CD8-positive, alpha-beta memory T cell (primary cell): ENCODE results near the gene TIGD3. TPM values are rescaled to one million over a fixed set of nuclear protein-coding genes. Genes with fewer than 3 reads are reported as not detected.

Source experiments
- CTCF ChIA-PET: fragments of 350-600 bp; sonication (Branson Sonifier 250); formaldehyde crosslinking; loops from one replicate; lab custom pipeline; 2021; ENCODE audit warnings: antibody characterized with exemption; lab: Charles Lee
- POLR2A ChIA-PET: fragments of 350-600 bp; sonication (Branson Sonifier 250); formaldehyde crosslinking; loops from one replicate; lab custom pipeline; 2021; ENCODE audit warnings: antibody characterized with exemption; lab: Charles Lee
- DNase-seq, 5 donors: peaks; one replicate each; pipeline versions ENCODE4 v3.0.0 to v3.0.0-alpha.2; 2020 to 2022; ENCODE audit warnings: mixed read lengths in 1 of 5
- H3K27ac ChIP-seq: one replicate; pipeline ENCODE4 v1.7.0; 2013; ENCODE audit warnings: low read depth, mild to moderate bottlenecking, low read length, moderate library complexity
- H3K27me3 ChIP-seq: 2 replicates; pipeline ENCODE4 v1.7.0; 2013; ENCODE audit warnings: low read length, mild to moderate bottlenecking; ENCODE audit not compliant: insufficient read depth, poor library complexity, severe bottlenecking
- H3K36me3 ChIP-seq: 2 replicates; pipeline ENCODE4 v1.7.0; 2013; ENCODE audit warnings: mild to moderate bottlenecking, low read length, moderate library complexity; ENCODE audit not compliant: insufficient read depth
- H3K4me1 ChIP-seq: 2 replicates; pipeline ENCODE4 v1.7.0; 2013; ENCODE audit warnings: mild to moderate bottlenecking, low read length, moderate library complexity; ENCODE audit not compliant: insufficient read depth
- H3K4me3 ChIP-seq: 2 replicates; pipeline ENCODE4 v1.7.0; 2013; ENCODE audit warnings: mild to moderate bottlenecking, low read length
- H3K9me3 ChIP-seq: 2 replicates; pipeline ENCODE4 v1.7.0; 2013; ENCODE audit warnings: mild to moderate bottlenecking, low read length
- H3K27ac Mint-ChIP-seq, 8 donors: one replicate each; pipeline ENCODE4 v1.8.0; 2020 to 2021; ENCODE audit warnings: mixed read lengths in 8 of 8, mild to moderate bottlenecking in 6 of 8, inconsistent platforms in 3 of 8, moderate library complexity in 3 of 8
- H3K27me3 Mint-ChIP-seq, 2 donors: one replicate each; pipeline ENCODE4 v1.8.0; 2020 to 2021; ENCODE audit warnings: mixed read lengths in 2 of 2, mild to moderate bottlenecking in 1 of 2, moderate library complexity in 1 of 2
- H3K36me3 Mint-ChIP-seq, 3 donors: one replicate each; pipeline ENCODE4 v1.8.0; 2020 to 2021; ENCODE audit warnings: mixed read lengths in 3 of 3, inconsistent platforms in 1 of 3, mild to moderate bottlenecking in 1 of 3
- H3K4me1 Mint-ChIP-seq, 3 donors: one replicate each; pipeline ENCODE4 v1.8.0; 2020 to 2021; ENCODE audit warnings: mixed read lengths in 3 of 3, inconsistent platforms in 1 of 3, mild to moderate bottlenecking in 1 of 3
- H3K4me3 Mint-ChIP-seq, 7 donors: one replicate each; pipeline ENCODE4 v1.8.0; 2020 to 2021; ENCODE audit warnings: mixed read lengths in 7 of 7, mild to moderate bottlenecking in 6 of 7, moderate library complexity in 4 of 7, inconsistent platforms in 2 of 7
- H3K9me3 Mint-ChIP-seq, 5 donors: one replicate each; pipeline ENCODE4 v1.8.0; 2020 to 2022; ENCODE audit warnings: mixed read lengths in 5 of 5, mild to moderate bottlenecking in 3 of 5, moderate library complexity in 2 of 5, inconsistent platforms in 1 of 5
- polyA plus RNA-seq: library from polyadenylated mRNA; unstranded; fragments of 300-500 nt; fragmentation: Illumina TruSeq; gene quantifications from one replicate; pipeline ENCODE4 v1.2.3, GENCODE V29; 2021
- total RNA-seq, 2 experiments: library from RNA; stranded (reverse); gene quantifications; one replicate each; pipeline ENCODE4 v1.2.3, GENCODE V29; 2021

TIGD3 gene
- total and polyA plus RNA-seq, 3 experiments from 2014 or later: 0.59 to 1.2 (median 0.91) TPM

DNA sequence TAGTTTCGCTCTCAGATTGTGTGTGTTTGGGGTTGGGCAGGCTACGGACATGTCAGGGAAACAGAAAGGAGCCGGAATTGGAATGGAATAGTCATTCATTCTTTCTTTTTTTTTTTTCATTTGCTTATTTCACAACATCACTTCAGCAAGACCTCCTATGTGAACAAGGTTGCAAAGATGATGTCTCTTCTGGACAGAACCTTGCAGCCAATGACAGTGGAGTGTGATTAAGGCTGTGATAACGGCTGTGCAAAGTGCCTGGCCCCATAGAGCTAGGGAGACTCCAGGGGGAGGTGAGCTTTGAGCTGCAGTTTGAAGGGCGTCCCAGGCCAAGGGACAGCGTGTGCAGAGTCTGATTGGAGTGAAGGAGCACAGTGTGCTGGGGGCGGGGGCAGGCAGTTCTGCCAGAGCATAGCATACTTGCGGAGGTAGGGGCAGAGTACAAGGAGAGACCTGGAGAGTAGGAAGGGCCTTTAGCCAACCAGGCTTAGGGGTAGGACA lies 3.4 kb downstream of the TIGD3 start:
- POLR2A ChIA-PET: no interaction called here
- Mint-ChIP-seq H3K27me3 (peaks cover 0 to 2% of the 10 kb centered on the region in 2 donors), H3K27ac (no peak overlapping the region), H3K36me3 (peaks cover 0 to 2% (median 0%) of the 10 kb centered on the region in 3 donors), H3K9me3 (no peaks in the 10 kb centered on the region), H3K4me3 (peak overlapping the region in 3 of 7 donors; percentile 13 to 61 (median 18)), H3K4me1 (peaks cover 0 to 18% (median 11%) of the 10 kb centered on the region in 3 donors)
- CTCF ChIA-PET: interaction anchor here (1.3 kb wide), 1 partner anchor 59 kb away, joined by 3 read pairs; no protein-coding TSS in a partner anchor
- H3K27me3 ChIP-seq: no peaks in the 10 kb centered on the region
- DNase-seq: no peak
- H3K36me3 ChIP-seq: no peaks in the 10 kb centered on the region
- H3K27ac ChIP-seq: no peak overlapping the region
- H3K4me3 ChIP-seq: no peak overlapping the region
- peaks cover 14% of the 10 kb centered on the region for H3K4me1 ChIP-seq
- no peaks in the 10 kb centered on the region for H3K9me3 ChIP-seq

DNA sequence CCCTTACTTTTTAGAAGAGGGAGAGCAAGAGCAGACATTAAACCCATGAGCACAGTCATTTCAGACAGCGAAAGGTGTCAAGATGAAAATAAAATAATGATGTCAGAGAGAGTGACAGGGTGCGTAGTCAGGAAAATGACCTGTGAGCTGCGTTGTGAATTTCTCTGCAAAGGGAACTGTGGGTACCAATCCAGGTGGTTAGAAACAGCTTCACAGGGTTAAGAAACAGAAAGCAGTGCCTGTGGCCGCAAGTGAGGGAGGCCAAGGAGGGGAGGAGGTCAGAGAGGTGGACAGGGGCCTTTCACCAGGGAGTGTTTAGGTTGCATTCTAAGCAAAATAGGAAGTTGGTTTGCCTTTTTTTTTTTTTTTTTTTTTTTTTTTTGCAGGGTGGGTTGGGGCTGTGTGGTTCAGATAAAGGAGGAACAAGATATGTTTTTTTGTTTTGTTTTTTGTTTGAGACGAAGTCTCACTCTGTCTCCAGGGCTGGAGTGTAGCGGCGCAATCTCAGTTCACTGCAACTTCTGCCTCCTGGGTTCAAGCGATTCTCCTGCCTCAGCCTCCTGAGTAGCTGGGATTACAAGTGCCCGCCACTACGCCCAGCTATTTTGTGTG lies 7.9 kb downstream of the TIGD3 start:
- H3K9me3 Mint-ChIP-seq: no peaks in the 10 kb centered on the region
- peaks cover 0 to 7% (median 0%) of the 10 kb centered on the region in 3 donors for H3K4me1 Mint-ChIP-seq
- H3K4me1 ChIP-seq: no peaks in the 10 kb centered on the region
- H3K27me3 ChIP-seq: no peaks in the 10 kb centered on the region
- CTCF ChIA-PET: no interaction called here
- H3K36me3 Mint-ChIP-seq: no peaks in the 10 kb centered on the region
- POLR2A ChIA-PET: no interaction called here
- H3K27ac ChIP-seq: peak overlapping the region; percentile 1
- no peak overlapping the region for H3K27ac Mint-ChIP-seq
- H3K4me3 ChIP-seq: no peak overlapping the region
- H3K9me3 ChIP-seq: no peaks in the 10 kb centered on the region
- no peak for DNase-seq
- no peaks in the 10 kb centered on the region for H3K27me3 Mint-ChIP-seq
- no peak overlapping the region for H3K4me3 Mint-ChIP-seq
- no peaks in the 10 kb centered on the region for H3K36me3 ChIP-seq

DNA sequence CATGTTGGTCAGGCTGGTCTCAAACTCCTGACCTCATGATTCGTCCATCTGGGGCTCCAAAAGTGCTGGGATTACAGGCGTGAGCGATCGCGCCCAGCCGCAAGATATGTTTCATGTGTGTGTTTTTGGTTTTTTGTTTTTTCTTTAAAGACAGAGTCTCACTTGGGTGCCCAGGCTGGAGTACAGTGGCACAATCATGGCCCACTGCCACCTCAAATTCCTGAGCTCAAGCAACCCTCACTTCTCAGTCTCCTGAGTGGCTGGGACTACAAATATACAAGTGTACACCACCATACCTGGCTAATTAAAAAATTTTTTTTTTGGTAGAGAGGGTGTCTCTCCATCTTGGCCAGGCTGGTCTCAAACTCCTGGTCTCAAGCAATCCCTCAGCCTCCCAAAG lies 8.4 kb downstream of the TIGD3 start:
- POLR2A ChIA-PET: no interaction called here
- no peak overlapping the region for H3K27ac Mint-ChIP-seq

DNA sequence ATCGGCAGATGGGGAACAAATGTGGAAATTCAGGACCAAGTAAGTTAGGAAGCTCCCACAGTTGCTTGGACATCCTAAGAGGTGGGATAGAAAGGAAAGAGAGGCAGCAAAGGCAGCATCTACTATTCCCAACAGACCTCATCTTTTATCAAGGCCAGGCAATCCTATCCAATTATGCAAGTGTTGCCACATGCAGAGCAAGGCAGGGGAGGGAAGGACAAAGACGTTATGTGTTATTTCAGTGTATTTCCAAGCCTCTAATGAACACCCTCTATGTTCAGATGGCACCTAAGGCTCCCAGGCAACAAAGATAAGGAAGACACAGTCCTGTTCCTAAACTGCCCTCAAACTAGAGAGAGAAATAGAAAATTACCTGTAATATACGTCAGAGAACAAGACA lies 9.2 kb downstream of the TIGD3 start:
- no peaks in the 10 kb centered on the region for H3K27me3 ChIP-seq
- Mint-ChIP-seq H3K36me3 (no peaks in the 10 kb centered on the region), H3K27ac (no peak overlapping the region), H3K9me3 (no peaks in the 10 kb centered on the region), H3K27me3 (no peaks in the 10 kb centered on the region), H3K4me1 (peaks cover 0 to 7% (median 0%) of the 10 kb centered on the region in 3 donors), H3K4me3 (no peak overlapping the region)
- H3K4me3 ChIP-seq: no peak overlapping the region
- H3K4me1 ChIP-seq: no peaks in the 10 kb centered on the region
- ChIA-PET POLR2A (no interaction called here), CTCF (interaction anchor here (0.8 to 1.2 kb wide), 2 partner anchors 17 to 147 kb away, joined by 3 read pairs; no protein-coding TSS in a partner anchor)
- DNase-seq: no peak
- H3K9me3 ChIP-seq: no peaks in the 10 kb centered on the region
- H3K36me3 ChIP-seq: no peaks in the 10 kb centered on the region
- no peak overlapping the region for H3K27ac ChIP-seq

More for the DNA sequence above, 8.4 kb downstream of the TIGD3 start:
- Mint-ChIP-seq H3K9me3 (no peaks in the 10 kb centered on the region), H3K4me3 (no peak overlapping the region), H3K36me3 (no peaks in the 10 kb centered on the region), H3K4me1 (peaks cover 0 to 7% (median 0%) of the 10 kb centered on the region in 3 donors), H3K27me3 (no peaks in the 10 kb centered on the region)
- Histone ChIP-seq H3K9me3 (no peaks in the 10 kb centered on the region), H3K4me3 (no peak overlapping the region), H3K27ac (peak overlapping the region; percentile 1), H3K27me3 (no peaks in the 10 kb centered on the region), H3K4me1 (no peaks in the 10 kb centered on the region), H3K36me3 (no peaks in the 10 kb centered on the region)
- CTCF ChIA-PET: interaction anchor here (1.2 kb wide), 1 partner anchor 16 kb away, joined by 3 read pairs; no protein-coding TSS in a partner anchor
- DNase-seq: no peak

DNA sequence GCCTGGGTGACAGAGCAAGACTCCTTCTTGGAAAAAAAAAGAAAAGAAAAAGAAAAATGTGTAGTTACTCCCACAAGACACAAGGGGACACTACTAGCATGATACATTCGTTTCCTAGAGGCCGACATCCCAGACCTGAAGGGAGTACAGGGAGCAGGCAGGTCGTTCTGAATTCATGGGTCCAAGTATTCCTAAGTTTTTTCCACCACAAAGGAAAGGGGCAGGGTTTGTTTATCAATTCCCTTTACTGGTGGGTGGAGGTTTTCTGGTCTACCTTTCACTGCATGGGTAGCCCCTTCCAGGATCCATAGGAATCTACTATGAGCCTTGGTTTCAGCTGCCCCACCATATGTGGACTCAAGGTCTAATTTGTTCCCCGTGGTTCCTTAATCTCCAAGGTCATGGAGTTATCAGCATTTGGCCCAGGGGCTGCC lies 11.8 kb downstream of the TIGD3 start:
- no peak overlapping the region for H3K27ac Mint-ChIP-seq
- H3K9me3 Mint-ChIP-seq: no peaks in the 10 kb centered on the region
- peaks cover 0 to 7% (median 0%) of the 10 kb centered on the region in 3 donors for H3K4me1 Mint-ChIP-seq
- peak in 4 of 5 donors; percentile 22 to 61 (median 60) for DNase-seq
- H3K36me3 Mint-ChIP-seq: no peaks in the 10 kb centered on the region
- Histone ChIP-seq H3K27ac (no peak overlapping the region), H3K4me1 (no peaks in the 10 kb centered on the region), H3K27me3 (no peaks in the 10 kb centered on the region), H3K36me3 (no peaks in the 10 kb centered on the region), H3K9me3 (no peaks in the 10 kb centered on the region), H3K4me3 (no peak overlapping the region)
- no peaks in the 10 kb centered on the region for H3K27me3 Mint-ChIP-seq
- CTCF ChIA-PET: interaction anchor here (0.8 to 4.1 kb wide), 8 partner anchors 13 to 226 kb away, joined by 3 to 13 read pairs (median 3); no protein-coding TSS in a partner anchor
- POLR2A ChIA-PET: no interaction called here
- no peak overlapping the region for H3K4me3 Mint-ChIP-seq

DNA sequence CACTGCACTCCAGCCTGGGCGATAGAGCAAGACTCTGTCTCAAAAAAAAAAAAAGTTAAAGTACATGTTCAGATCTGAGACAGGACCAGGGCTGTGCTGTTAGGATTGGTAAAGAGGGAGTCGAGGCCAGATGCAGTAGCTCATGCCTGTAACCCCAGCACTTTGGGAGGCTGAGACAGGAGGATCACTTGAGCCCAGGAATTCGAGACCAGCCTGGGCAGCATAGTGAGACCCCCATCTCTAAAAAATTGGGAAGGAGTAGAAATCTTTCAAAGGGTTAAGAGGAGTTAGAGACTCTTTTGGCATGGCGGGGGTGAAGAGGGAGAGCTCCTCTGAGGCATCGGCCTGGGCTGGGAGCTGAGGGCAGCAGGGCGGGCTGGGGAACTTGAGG lies 16.1 kb downstream of the TIGD3 start:
- H3K27ac ChIP-seq: peak overlapping the region; percentile 24
- Mint-ChIP-seq H3K4me1 (peaks cover 0 to 3% (median 0%) of the 10 kb centered on the region in 3 donors), H3K4me3 (no peak overlapping the region), H3K36me3 (no peaks in the 10 kb centered on the region), H3K9me3 (no peaks in the 10 kb centered on the region), H3K27ac (peak overlapping the region in 1 of 8 donors; percentile 42), H3K27me3 (no peaks in the 10 kb centered on the region)
- H3K36me3 ChIP-seq: no peaks in the 10 kb centered on the region
- H3K4me1 ChIP-seq: no peaks in the 10 kb centered on the region
- POLR2A ChIA-PET: no interaction called here
- H3K9me3 ChIP-seq: no peaks in the 10 kb centered on the region
- H3K27me3 ChIP-seq: no peaks in the 10 kb centered on the region
- no peak for DNase-seq
- CTCF ChIA-PET: interaction anchor here (1.7 to 3.8 kb wide), 2 partner anchors 11 to 139 kb away, joined by 4 to 18 read pairs; no protein-coding TSS in a partner anchor
- no peak overlapping the region for H3K4me3 ChIP-seq

DNA sequence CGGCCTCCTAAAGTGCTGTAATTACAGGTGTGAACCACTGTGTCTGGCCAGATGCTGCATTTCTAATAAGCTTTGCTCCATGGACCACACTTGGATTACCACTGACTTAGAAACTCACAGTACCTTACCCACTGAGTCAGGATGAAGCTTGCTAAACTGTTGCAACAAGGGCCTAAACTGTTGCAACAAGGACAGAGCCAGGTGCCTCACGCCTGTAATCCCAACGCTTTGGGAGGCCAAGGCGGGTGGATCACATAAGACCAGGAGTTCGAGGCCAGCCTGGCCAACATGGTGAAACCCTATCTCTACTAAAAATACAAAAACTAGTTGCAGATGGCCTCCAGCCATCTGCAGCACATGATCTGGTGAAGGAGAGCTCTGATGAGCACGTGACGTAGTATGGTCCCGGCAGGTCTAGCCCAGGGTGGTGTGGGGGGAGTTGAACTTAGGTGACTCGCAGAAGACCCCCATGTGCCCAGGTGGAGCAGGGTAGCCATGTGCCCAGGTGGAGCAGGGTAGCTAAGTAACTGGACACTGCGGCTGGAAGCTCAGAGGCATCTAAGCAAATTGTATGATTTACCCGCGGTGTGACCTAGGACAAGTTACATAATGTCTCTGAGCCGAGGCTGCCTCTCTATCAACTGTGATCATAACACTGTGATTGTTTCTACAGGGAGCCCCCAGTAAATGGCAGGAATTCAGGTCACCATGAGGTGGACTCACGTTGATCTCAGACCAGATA lies 19.5 kb downstream of the TIGD3 start:
- no peaks in the 10 kb centered on the region for H3K9me3 Mint-ChIP-seq
- H3K27me3 Mint-ChIP-seq: no peaks in the 10 kb centered on the region
- peaks cover 0 to 6% (median 0%) of the 10 kb centered on the region in 3 donors for H3K36me3 Mint-ChIP-seq
- POLR2A ChIA-PET: no interaction called here
- no peaks in the 10 kb centered on the region for H3K4me1 Mint-ChIP-seq
- Histone ChIP-seq H3K27me3 (no peaks in the 10 kb centered on the region), H3K4me3 (no peak overlapping the region), H3K36me3 (no peaks in the 10 kb centered on the region), H3K4me1 (no peaks in the 10 kb centered on the region), H3K9me3 (no peaks in the 10 kb centered on the region), H3K27ac (no peak overlapping the region)
- DNase-seq: no peak
- H3K27ac Mint-ChIP-seq: peak overlapping the region in 1 of 8 donors; percentile 43
- CTCF ChIA-PET: interaction anchor here (0.8 to 2.9 kb wide), 7 partner anchors 8 to 137 kb away, joined by 3 to 8 read pairs (median 3); partner anchors contain the start of gene FRMD8
- H3K4me3 Mint-ChIP-seq: no peak overlapping the region
